HepG2 (cell line): ENCODE results near the gene GRAMD4. TPM values are rescaled to one million over a fixed set of nuclear protein-coding genes. Genes with fewer than 3 reads are reported as not detected.
A peak's percentile ranks its signal among the peaks of the same experiment; 100 is the strongest.

ENCODE experiments used
- BRCA1 ChIP-seq: sonication (generic); formaldehyde crosslinking; IDR thresholded peaks from 2 replicates; pipeline ENCODE4 v1.4.0; 2020; ENCODE audit warnings: missing genetic modification reagents
- CEBPB ChIP-seq: IDR thresholded peaks from 2 replicates; pipeline ENCODE4 v1.6.1; 2011; ENCODE audit warnings: low read depth, low read length, improper control_type of control experiment, borderline replicate concordance
- DMAP1 ChIP-seq: IDR thresholded peaks from 2 replicates; pipeline ENCODE4 v1.6.1; 2016
- HMG20B ChIP-seq: conservative IDR thresholded peaks from 2 replicates; pipeline ENCODE4 v1.6.1; 2016; ENCODE audit warnings: missing genetic modification reagents, missing compliant biosample characterization
- HOXA5 ChIP-seq: sonication (generic); formaldehyde crosslinking; IDR thresholded peaks from 2 replicates; pipeline ENCODE4 v1.4.0; 2020; ENCODE audit warnings: missing genetic modification reagents
- HOXA7 ChIP-seq: sonication (generic); formaldehyde crosslinking; IDR thresholded peaks from 2 replicates; pipeline ENCODE4 v1.8.1; 2022; ENCODE audit warnings: mild to moderate bottlenecking, missing genetic modification reagents, moderate library complexity
- MXI1 ChIP-seq: IDR thresholded peaks from 3 replicates; pipeline ENCODE4 v1.6.1; 2012; ENCODE audit warnings: low read depth, low read length, inconsistent platforms, borderline replicate concordance
- POLR2AphosphoS2 ChIP-seq: IDR thresholded peaks from 2 replicates; pipeline ENCODE4 v1.6.1; 2011; ENCODE audit warnings: low read depth, low read length, improper control_type of control experiment
- RFX3 ChIP-seq: IDR thresholded peaks from 2 replicates; pipeline ENCODE4 v1.6.1; 2016; ENCODE audit warnings: missing biosample characterization, missing genetic modification reagents
- RFXANK ChIP-seq: IDR thresholded peaks from 2 replicates; pipeline ENCODE4 v1.6.1; 2016
- ZMYM2 ChIP-seq: sonication (generic); formaldehyde crosslinking; IDR thresholded peaks from 2 replicates; pipeline ENCODE4 v1.8.0; 2022; ENCODE audit warnings: mild to moderate bottlenecking, missing genetic modification reagents
- ZNF33B ChIP-seq: sonication (generic); formaldehyde crosslinking; IDR thresholded peaks from 2 replicates; pipeline ENCODE4 v1.5.1; 2020; ENCODE audit warnings: mild to moderate bottlenecking, missing genetic modification reagents
- ZNF572 ChIP-seq: sonication (generic); formaldehyde crosslinking; IDR thresholded peaks from 2 replicates; pipeline ENCODE4 v1.5.1; 2020; ENCODE audit warnings: mild to moderate bottlenecking, missing genetic modification reagents
- ZNF577 ChIP-seq: sonication (generic); formaldehyde crosslinking; IDR thresholded peaks from 2 replicates; pipeline ENCODE4 v1.4.0; 2020; ENCODE audit warnings: mild to moderate bottlenecking, low read depth, missing genetic modification reagents, borderline replicate concordance
- ZNF747 ChIP-seq: sonication (generic); formaldehyde crosslinking; IDR thresholded peaks from 2 replicates; pipeline ENCODE4 v1.8.1; 2023; ENCODE audit warnings: missing genetic modification reagents, mild to moderate bottlenecking, borderline replicate concordance
- ZNF777 ChIP-seq: sonication (generic); formaldehyde crosslinking; IDR thresholded peaks from 2 replicates; pipeline ENCODE4 v1.4.0; 2020; ENCODE audit warnings: missing genetic modification reagents
- ZSCAN29 ChIP-seq: sonication (generic); formaldehyde crosslinking; conservative IDR thresholded peaks from 2 replicates; pipeline ENCODE4 v1.4.0; 2020; ENCODE audit warnings: mild to moderate bottlenecking, missing genetic modification reagents
- ZSCAN30 ChIP-seq: sonication (generic); formaldehyde crosslinking; IDR thresholded peaks from 2 replicates; pipeline ENCODE4 v1.5.0; 2020; ENCODE audit warnings: mild to moderate bottlenecking, missing genetic modification reagents
- polyA plus RNA-seq, 8 experiments: library from polyadenylated mRNA; depleted of rRNA in 3 of 8; stranded (reverse) in 7 of 8; unstranded in 1 of 8; fragments of >200 nt; fragmentation: Illumina TruSeq in 4 of 8; extraction: Trizol in 4 of 8; gene quantifications; 2 replicates each; pipeline versions ENCODE4 v1.2.1 to v1.2.3, GENCODE V29; 2011 to 2016; ENCODE audit warnings: low read depth in 4 of 8, missing spikeins in 1 of 8, mixed read lengths in 1 of 8; ENCODE audit not compliant: insufficient read depth in 1 of 8
- total RNA-seq, 5 experiments: library from RNA; depleted of rRNA; stranded (reverse); fragments of >200 nt; fragmentation: Illumina TruSeq; extraction: Trizol; gene quantifications; 2 replicates each; pipeline ENCODE4 v1.2.3, GENCODE V29; 2016; ENCODE audit warnings: low read depth in 1 of 5
- TF ChIP-seq, protein P1 (sequence below): sonication (generic); formaldehyde crosslinking; IDR thresholded peaks from 2 replicates; pipeline ENCODE4 v1.5.0; 2020; ENCODE audit warnings: missing genetic modification reagents
- TF ChIP-seq, protein P2 (sequence below): sonication (generic); formaldehyde crosslinking; IDR thresholded peaks from 2 replicates; pipeline ENCODE4 v1.4.0; 2020; ENCODE audit warnings: missing genetic modification reagents, borderline replicate concordance
- TF ChIP-seq, protein P3 (sequence below): sonication (generic); formaldehyde crosslinking; IDR thresholded peaks from 2 replicates; pipeline ENCODE4 v1.4.0; 2020; ENCODE audit warnings: missing genetic modification reagents

GRAMD4 gene
- total and polyA plus RNA-seq, 2 of the 13 experiments (the other 11 are each of a cell fraction or from before 2014, with no cell fraction given) = 15.2 to 15.7 TPM

DNA sequence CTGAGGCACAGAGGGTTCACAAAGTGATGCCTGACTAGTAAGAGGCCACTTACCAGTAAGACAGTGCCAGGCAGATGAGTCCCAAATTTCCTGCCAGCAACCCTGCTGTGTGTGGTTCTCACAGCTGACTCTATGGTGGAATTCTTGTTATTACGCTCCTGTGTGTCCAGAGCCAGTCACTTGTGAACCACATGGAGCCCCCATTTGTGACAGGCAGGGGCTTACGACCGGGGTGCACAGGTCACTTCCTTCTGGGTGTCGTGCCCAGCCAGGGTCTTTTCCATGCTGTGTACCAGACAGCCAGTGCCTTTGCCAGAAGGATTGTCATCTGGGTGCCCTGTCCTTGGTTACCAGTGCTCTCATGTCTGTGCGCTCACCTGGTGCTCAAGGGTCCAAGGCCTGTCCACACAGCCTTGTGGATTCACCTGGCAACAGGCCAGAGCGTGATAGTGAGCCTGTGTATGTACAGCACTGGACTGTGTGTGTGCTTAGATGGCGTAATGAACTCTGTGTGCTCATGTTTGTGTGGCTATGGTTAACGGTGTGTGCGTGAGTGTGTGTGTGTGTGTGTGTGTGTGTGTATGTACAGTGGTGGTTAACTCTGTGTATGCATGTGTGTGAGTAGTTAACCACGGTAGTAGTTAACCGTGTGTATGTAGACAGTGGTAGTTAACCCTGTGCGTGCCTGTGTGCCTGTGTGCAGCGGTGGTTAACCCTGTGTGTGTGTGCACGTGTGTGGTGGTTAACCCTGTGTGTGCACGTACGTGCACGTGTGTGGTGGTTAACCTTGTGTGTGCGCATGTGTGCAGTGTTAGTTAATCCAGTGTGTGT lies 18.6 kb downstream of the GRAMD4 start (continued):
- TF ChIP-seq, protein P1, sequence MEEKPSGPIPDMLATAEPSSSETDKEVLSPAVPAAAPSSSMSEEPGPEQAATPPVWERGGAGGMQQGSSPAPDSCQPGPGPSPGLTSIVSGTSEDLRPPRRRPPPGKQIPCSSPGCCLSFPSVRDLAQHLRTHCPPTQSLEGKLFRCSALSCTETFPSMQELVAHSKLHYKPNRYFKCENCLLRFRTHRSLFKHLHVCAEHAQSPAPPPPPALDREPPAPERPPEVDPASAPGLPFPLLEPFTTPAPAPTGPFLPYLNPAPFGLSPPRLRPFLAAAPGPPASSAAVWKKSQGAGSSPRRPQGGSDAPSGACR (CRISPR knock-in tag) = peak; percentile 88; the same call in 1 of the 2 replicates
- TF ChIP-seq MXI1 = peak; percentile 86
- TF ChIP-seq DMAP1 = peak; percentile 55; the same call in 1 of the 2 replicates
- TF ChIP-seq HOXA5 = no peak
- TF ChIP-seq ZSCAN30 (CRISPR knock-in tag) = no peak
- no peak; the same call in 1 of the 2 replicates for TF ChIP-seq HOXA7 (CRISPR knock-in tag)
- peak; percentile 91 for TF ChIP-seq CEBPB
- no peak for TF ChIP-seq BRCA1 (CRISPR knock-in tag)
- no peak for TF ChIP-seq ZNF577 (CRISPR knock-in tag)
- TF ChIP-seq ZMYM2 (CRISPR knock-in tag) = peak; percentile 87; the same call in 1 of the 2 replicates
- TF ChIP-seq, protein P2, sequence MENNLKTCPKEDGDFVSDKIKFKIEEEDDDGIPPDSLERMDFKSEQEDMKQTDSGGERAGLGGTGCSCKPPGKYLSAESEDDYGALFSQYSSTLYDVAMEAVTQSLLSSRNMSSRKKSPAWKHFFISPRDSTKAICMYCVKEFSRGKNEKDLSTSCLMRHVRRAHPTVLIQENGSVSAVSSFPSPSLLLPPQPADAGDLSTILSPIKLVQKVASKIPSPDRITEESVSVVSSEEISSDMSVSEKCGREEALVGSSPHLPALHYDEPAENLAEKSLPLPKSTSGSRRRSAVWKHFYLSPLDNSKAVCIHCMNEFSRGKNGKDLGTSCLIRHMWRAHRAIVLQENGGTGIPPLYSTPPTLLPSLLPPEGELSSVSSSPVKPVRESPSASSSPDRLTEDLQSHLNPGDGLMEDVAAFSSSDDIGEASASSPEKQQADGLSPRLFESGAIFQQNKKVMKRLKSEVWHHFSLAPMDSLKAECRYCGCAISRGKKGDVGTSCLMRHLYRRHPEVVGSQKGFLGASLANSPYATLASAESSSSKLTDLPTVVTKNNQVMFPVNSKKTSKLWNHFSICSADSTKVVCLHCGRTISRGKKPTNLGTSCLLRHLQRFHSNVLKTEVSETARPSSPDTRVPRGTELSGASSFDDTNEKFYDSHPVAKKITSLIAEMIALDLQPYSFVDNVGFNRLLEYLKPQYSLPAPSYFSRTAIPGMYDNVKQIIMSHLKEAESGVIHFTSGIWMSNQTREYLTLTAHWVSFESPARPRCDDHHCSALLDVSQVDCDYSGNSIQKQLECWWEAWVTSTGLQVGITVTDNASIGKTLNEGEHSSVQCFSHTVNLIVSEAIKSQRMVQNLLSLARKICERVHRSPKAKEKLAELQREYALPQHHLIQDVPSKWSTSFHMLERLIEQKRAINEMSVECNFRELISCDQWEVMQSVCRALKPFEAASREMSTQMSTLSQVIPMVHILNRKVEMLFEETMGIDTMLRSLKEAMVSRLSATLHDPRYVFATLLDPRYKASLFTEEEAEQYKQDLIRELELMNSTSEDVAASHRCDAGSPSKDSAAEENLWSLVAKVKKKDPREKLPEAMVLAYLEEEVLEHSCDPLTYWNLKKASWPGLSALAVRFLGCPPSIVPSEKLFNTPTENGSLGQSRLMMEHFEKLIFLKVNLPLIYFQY (CRISPR knock-in tag) = no peak
- TF ChIP-seq ZNF33B (CRISPR knock-in tag) = 0 out of 2 replicates have a peak, but pooled peaks have one; percentile 86
- TF ChIP-seq, protein P3, sequence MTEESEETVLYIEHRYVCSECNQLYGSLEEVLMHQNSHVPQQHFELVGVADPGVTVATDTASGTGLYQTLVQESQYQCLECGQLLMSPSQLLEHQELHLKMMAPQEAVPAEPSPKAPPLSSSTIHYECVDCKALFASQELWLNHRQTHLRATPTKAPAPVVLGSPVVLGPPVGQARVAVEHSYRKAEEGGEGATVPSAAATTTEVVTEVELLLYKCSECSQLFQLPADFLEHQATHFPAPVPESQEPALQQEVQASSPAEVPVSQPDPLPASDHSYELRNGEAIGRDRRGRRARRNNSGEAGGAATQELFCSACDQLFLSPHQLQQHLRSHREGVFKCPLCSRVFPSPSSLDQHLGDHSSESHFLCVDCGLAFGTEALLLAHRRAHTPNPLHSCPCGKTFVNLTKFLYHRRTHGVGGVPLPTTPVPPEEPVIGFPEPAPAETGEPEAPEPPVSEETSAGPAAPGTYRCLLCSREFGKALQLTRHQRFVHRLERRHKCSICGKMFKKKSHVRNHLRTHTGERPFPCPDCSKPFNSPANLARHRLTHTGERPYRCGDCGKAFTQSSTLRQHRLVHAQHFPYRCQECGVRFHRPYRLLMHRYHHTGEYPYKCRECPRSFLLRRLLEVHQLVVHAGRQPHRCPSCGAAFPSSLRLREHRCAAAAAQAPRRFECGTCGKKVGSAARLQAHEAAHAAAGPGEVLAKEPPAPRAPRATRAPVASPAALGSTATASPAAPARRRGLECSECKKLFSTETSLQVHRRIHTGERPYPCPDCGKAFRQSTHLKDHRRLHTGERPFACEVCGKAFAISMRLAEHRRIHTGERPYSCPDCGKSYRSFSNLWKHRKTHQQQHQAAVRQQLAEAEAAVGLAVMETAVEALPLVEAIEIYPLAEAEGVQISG (CRISPR knock-in tag) = peak; percentile 52; the same call in 1 of the 2 replicates
- TF ChIP-seq ZSCAN29 (CRISPR knock-in tag) = peak; percentile 97
- no peak; the same call in 1 of the 2 replicates for TF ChIP-seq ZNF747 (CRISPR knock-in tag)
- TF ChIP-seq HMG20B (CRISPR knock-in tag) = no peak
- TF ChIP-seq RFXANK (CRISPR knock-in tag) = no peak
- TF ChIP-seq ZNF572 (CRISPR knock-in tag) = peak; percentile 90; the same call in 1 of the 2 replicates
- TF ChIP-seq RFX3 (CRISPR knock-in tag) = no peak
- TF ChIP-seq ZNF777 (CRISPR knock-in tag) = no peak
- TF ChIP-seq POLR2AphosphoS2 = no peak
